Gastroesophageal sphincter (tissue), 3 donors: ENCODE results near the gene PTPRN2.

Source experiments
- CTCF ChIP-seq, 4 experiments: fragments of 200-600 bp in 2 of 4; fragments of 450-650 bp in 2 of 4; sonication (generic) in 1 of 4; IDR thresholded peaks; one replicate each; pipeline ENCODE4 v1.5.1; 2017 to 2019; ENCODE audit warnings: antibody characterized with exemption in 4 of 4, mild to moderate bottlenecking in 2 of 4, moderate library complexity in 2 of 4
- POLR2AphosphoS5 ChIP-seq: sonication (generic); formaldehyde crosslinking; IDR thresholded peaks from one replicate; pipeline ENCODE4 v1.6.1; 2017; ENCODE audit warnings: antibody characterized with exemption

- TF ChIP-seq CTCF (IDR thresholded peaks at IDR 0.05) (no peak), POLR2AphosphoS5 (no peak)
These were observed 678.3 kb downstream of the PTPRN2 start for GRCh38 chr7:157909370-157909769.
